HepG2 (cell line): ENCODE results near the gene CCDC33. TPM values are rescaled to one million over a fixed set of nuclear protein-coding genes. Genes with fewer than 3 reads are reported as not detected.

Source experiments
- ATAC-seq: fragments of 200-7000 bp; cut with Tn5 transposase; 3 replicates; pipeline ENCODE4 v1.9.1; 2020; ENCODE audit warnings: mild to moderate bottlenecking, moderate library complexity
- BruUV-seq: library from RNA; stranded (reverse); fragments of 400-500 nt; replicated peaks from 2 replicates; lab custom pipeline; 2021; lab: Mats Ljungman, UMichigan
- CTCF ChIA-PET: fragments of 300-600 bp; formaldehyde crosslinking; extraction: SDS; loops from one replicate; lab custom pipeline; 2021; ENCODE audit warnings: low total read pairs, inconsistent platforms, low intra/inter-chr PET ratio; lab: Yijun Ruan, JAX
- POLR2A ChIA-PET: fragments of 350-600 bp; sonication (Branson Sonifier 250); formaldehyde crosslinking; loops from one replicate; lab custom pipeline; 2020; ENCODE audit warnings: antibody characterized with exemption, inconsistent platforms; lab: Yijun Ruan, JAX
- DNase-seq: peaks from one replicate; pipeline ENCODE4 v3.0.0-alpha.2; 2015; ENCODE audit warnings: low spot score
- FAIRE-seq: peaks from 3 replicates; lab custom pipeline; 2011; peaks lifted over from hg19 to GRCh38; lab: Jason Lieb, UNC
- H2AFZ ChIP-seq: one replicate; pipeline ENCODE4 v1.6.1; 2011; ENCODE audit warnings: low read length, inconsistent platforms
- H3K27ac ChIP-seq: fragments of 300-600 bp; 3 replicates; pipeline ENCODE4 v1.8.0; 2011; ENCODE audit warnings: mixed run types, mild to moderate bottlenecking, mixed read lengths, low read length, inconsistent platforms; ENCODE audit not compliant: insufficient read depth; ENCODE audit errors: extremely low read length
- H3K27me3 ChIP-seq, 2 experiments: fragments of 200-600 bp in 1 of 2; 2 replicates in 1 of 2; 3 replicates in 1 of 2; pipeline versions ENCODE4 v1.6.0 to v1.8.0; 2011; ENCODE audit warnings: low read length in 2 of 2, mild to moderate bottlenecking in 2 of 2, moderate library complexity in 2 of 2, inconsistent platforms in 1 of 2; ENCODE audit not compliant: insufficient read depth in 2 of 2, control insufficient read depth in 1 of 2
- H3K36me3 ChIP-seq, 2 experiments: fragments of 200-600 bp in 1 of 2; replicated peaks in 1 of 2; 2 replicates in 1 of 2; 3 replicates in 1 of 2; pipeline versions ENCODE4 v1.5.1 to v1.8.0; 2011; ENCODE audit warnings: low read length in 2 of 2, inconsistent platforms in 1 of 2; ENCODE audit not compliant: insufficient read depth in 2 of 2, control insufficient read depth in 1 of 2
- H3K4me1 ChIP-seq: 2 replicates; pipeline ENCODE4 v1.5.1; 2012; ENCODE audit warnings: low read length, inconsistent platforms; ENCODE audit not compliant: insufficient read depth
- H3K4me2 ChIP-seq: 2 replicates; pipeline ENCODE4 v1.6.0; 2011; ENCODE audit warnings: low read depth, low read length, inconsistent platforms
- H3K4me3 ChIP-seq, 3 experiments: fragments of 200-600 bp in 1 of 3; sonication (generic), shearing (Covaris generic) in 1 of 3; replicated peaks in 1 of 3; 2 replicates each; pipeline ENCODE4 v1.5.1; 2011 to 2016; ENCODE audit warnings: low read length in 3 of 3, inconsistent platforms in 2 of 3, low read depth in 2 of 3, mild to moderate bottlenecking in 2 of 3, control low read depth in 1 of 3, mixed read lengths in 1 of 3; ENCODE audit not compliant: insufficient read depth in 1 of 3
- H3K79me2 ChIP-seq: one replicate; pipeline ENCODE4 v1.6.1; 2011; ENCODE audit warnings: low read length, inconsistent platforms; ENCODE audit not compliant: insufficient read depth
- H3K9ac ChIP-seq: 2 replicates; pipeline ENCODE4 v1.6.0; 2011; ENCODE audit warnings: mild to moderate bottlenecking, low read depth, low read length, inconsistent platforms; ENCODE audit not compliant: insufficient read depth
- H3K9me3 ChIP-seq: 2 replicates; pipeline ENCODE4 v1.5.1; 2012; ENCODE audit warnings: mild to moderate bottlenecking, low read length
- H4K20me1 ChIP-seq: 2 replicates; pipeline ENCODE4 v1.6.0; 2011; ENCODE audit warnings: inconsistent platforms, mild to moderate bottlenecking, low read length, moderate library complexity; ENCODE audit not compliant: insufficient read depth
- ARNT2 ChIP-seq: sonication (generic); formaldehyde crosslinking; IDR thresholded peaks from 2 replicates; pipeline ENCODE4 v1.8.0; 2022; ENCODE audit warnings: mild to moderate bottlenecking, low read depth, missing genetic modification reagents, moderate library complexity
- BCLAF1 ChIP-seq: fragments of 450-650 bp; IDR thresholded peaks from 2 replicates; pipeline ENCODE4 v1.6.1; 2017; ENCODE audit warnings: mild to moderate bottlenecking
- MBNL3 ChIP-seq: fragments of 250-450 bp; sonication (Bioruptor Pico); conservative IDR thresholded peaks from 2 replicates; pipeline ENCODE4 v1.8.0; 2022; ENCODE audit warnings: mild to moderate bottlenecking, inconsistent platforms
- RBAK ChIP-seq: sonication (generic); formaldehyde crosslinking; IDR thresholded peaks from 2 replicates; pipeline ENCODE4 v1.5.1; 2020; ENCODE audit warnings: mild to moderate bottlenecking, missing genetic modification reagents
- ZNF629 ChIP-seq: sonication (generic); formaldehyde crosslinking; conservative IDR thresholded peaks from 2 replicates; pipeline ENCODE4 v1.5.0; 2020; ENCODE audit warnings: missing genetic modification reagents
- ZNF879 ChIP-seq: sonication (generic); formaldehyde crosslinking; IDR thresholded peaks from 2 replicates; pipeline ENCODE4 v1.8.1; 2023; ENCODE audit warnings: missing genetic modification reagents
- WGBS: methylation state at CpG from one replicate; pipeline ENCODE4 v1.1.6; 2017; ENCODE audit warnings: low lambda C conversion rate; 5-methylcytosine and 5-hydroxymethylcytosine counted together
- in situ Hi-C: cut with HindIII; loops from 2 replicates; pipeline ENCODE4 v1.10.0; 2017; ENCODE audit warnings: low pct_unique_long_range_greater_than_20kb; ENCODE audit not compliant: extremely low pct_ligation_motif_present
- intact Hi-C: fragments of 100-400 bp; cut with micrococcal nuclease; formaldehyde crosslinking; loops from one replicate; pipeline ENCODE4 v1.10.0; 2022; ENCODE audit not compliant: unreplicated experiment
- polyA plus RNA-seq, 8 experiments: library from polyadenylated mRNA; depleted of rRNA in 3 of 8; stranded (reverse) in 7 of 8; unstranded in 1 of 8; fragments of >200 nt; fragmentation: Illumina TruSeq in 4 of 8; extraction: Trizol in 4 of 8; gene quantifications; 2 replicates each; pipeline versions ENCODE4 v1.2.1 to v1.2.3, GENCODE V29; 2011 to 2016; ENCODE audit warnings: low read depth in 4 of 8, missing spikeins in 1 of 8, mixed read lengths in 1 of 8; ENCODE audit not compliant: insufficient read depth in 1 of 8
- total RNA-seq, 5 experiments: library from RNA; depleted of rRNA; stranded (reverse); fragments of >200 nt; fragmentation: Illumina TruSeq; extraction: Trizol; gene quantifications; 2 replicates each; pipeline ENCODE4 v1.2.3, GENCODE V29; 2016; ENCODE audit warnings: low read depth in 1 of 5

Gene CCDC33
- total and polyA plus RNA-seq, 2 of the 13 experiments (the other 11 are each of a cell fraction or from before 2014, with no cell fraction given): 0.30 TPM; not detected in 1

GRCh38 chr15:74364936-74365597, 128.9 kb downstream of the CCDC33 start:
- Histone ChIP-seq H3K4me3 (peak overlapping the region; percentile 66 to 84 (median 79)), H3K4me1 (peaks cover 30% of the 10 kb centered on the region), H3K79me2 (no peaks in the 10 kb centered on the region), H3K27me3 (peaks cover 3 to 13% of the 10 kb centered on the region in 2 experiments), H3K4me2 (peak overlapping the region; percentile 91), H2AFZ (peak overlapping the region; percentile 76), H3K27ac (peak overlapping the region; percentile 51), H3K9ac (peak overlapping the region; percentile 71)
- no peak for DNase-seq
- intact Hi-C loops (no loop called here), in situ Hi-C loops (no loop called here)
- no peak for FAIRE-seq
- CTCF ChIA-PET: no interaction called here
- BruUV-seq: no TSS peak
- POLR2A ChIA-PET: interaction anchor here (1.4 to 1.5 kb wide), 2 partner anchors 17 to 77 kb away, joined by 3 to 5 read pairs; no protein-coding TSS in a partner anchor
- no peak; the same call in 2 of the 3 replicates for ATAC-seq
- peak; percentile 74 for TF ChIP-seq ZNF629 (CRISPR knock-in tag)
- TF ChIP-seq BCLAF1: no peak
- TF ChIP-seq ARNT2 (CRISPR knock-in tag): 0 out of 2 replicates have a peak, but pooled peaks have one; percentile 0
- TF ChIP-seq RBAK (CRISPR knock-in tag): no peak
- TF ChIP-seq MBNL3: no peak
- 0 out of 2 replicates have a peak, but pooled peaks have one; percentile 16 for TF ChIP-seq ZNF879 (CRISPR knock-in tag)
- TF ChIP-seq, all 625 proteins: peak for 3
- no peaks in the 10 kb centered on the region for H3K36me3 ChIP-seq
- 37% methylated on average over 12 of the region's 12 CpGs for WGBS
- H3K9me3 ChIP-seq: no peaks in the 10 kb centered on the region
- no peaks in the 10 kb centered on the region for H4K20me1 ChIP-seq
